IPS-NIHi11 (cell line): ENCODE data around the gene EFNA2.

Source experiments
- DNase-seq: peaks from one replicate; pipeline ENCODE4 v3.0.0; 2012; ENCODE audit warnings: mixed read lengths, low spot score

Gene EFNA2

DNA sequence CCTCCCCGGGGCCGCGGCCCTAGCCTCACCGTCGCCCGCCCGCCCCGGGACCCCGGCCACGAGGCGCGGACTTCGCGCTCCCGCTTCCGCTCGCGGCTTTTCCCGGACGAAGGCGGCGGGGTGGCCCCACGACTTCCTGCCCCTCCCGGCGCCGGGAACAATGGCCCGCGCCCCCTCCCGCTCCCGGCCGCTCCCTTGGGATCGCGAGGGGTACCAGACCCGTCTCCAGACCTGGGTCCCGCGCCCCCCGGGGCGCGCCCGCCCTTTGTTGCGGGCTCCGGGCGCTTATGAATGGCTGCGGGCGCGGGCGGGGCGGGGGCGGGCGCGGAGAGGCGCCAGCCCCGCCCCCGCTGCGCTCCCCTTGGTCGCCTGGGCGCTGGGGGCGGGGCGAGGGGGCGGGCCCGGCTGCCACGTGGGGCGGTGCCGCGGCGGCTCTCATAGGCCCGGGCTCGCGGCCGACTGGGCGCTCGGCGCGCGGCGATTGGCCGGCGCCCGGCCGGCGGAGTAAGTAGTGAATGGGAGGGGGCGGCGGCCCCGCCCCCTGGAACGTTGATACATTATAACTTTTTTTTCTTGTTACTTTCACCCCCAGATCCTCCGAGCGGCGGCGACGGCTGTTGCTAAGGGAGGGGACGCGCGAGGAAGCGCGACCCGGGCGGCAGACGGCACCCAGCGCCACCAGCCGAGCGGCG is 36.2 kb upstream of the EFNA2 start:
- DNase-seq, result peak; percentile 90

- no peak for DNase-seq
Measured at GRCh38 chr19:1249990-1250436, 35.7 kb upstream of the EFNA2 start.

DNA sequence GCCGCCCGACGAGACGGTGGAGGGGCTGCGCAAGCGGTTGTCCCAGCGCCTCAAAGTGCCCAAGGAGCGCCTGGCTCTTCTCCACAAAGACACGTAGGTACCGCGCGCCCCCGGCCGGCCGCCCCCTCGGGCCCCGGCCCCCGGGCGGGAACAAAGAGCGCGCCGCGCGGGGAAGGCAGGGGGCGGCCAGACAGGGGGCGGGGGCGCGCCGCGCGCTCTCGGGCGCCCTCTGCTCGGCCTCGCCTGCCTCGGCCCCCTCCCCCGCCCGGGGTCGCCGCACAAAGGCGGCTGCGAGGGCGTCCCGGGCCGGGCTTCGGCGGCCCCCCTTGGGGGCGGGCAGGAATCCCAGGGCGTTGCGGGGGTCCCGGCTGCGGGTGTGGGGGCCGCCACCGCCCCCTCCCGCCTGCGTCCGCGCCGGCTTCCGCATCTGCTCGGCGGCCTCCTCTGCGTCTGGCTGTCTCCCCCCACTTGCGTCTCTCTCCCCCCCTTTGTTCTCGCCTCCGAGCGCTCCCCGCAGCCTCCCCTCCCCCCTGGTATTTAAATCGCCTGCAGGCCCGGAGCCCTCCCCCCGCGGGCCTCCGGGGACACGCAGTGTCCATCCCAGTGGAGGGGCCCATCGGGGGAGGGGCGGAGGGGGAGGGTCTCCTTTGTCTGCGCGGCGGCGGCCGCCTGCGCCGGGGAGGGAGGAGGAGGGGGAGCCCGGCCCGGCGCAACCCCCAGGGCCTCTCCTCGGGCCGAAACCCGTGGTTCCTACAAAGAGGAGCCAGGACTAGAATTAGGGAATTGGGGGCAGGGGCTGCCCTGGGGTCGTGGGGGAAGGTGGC is 35.0 kb upstream of the EFNA2 start:
- DNase-seq, result peak; percentile 84

DNA sequence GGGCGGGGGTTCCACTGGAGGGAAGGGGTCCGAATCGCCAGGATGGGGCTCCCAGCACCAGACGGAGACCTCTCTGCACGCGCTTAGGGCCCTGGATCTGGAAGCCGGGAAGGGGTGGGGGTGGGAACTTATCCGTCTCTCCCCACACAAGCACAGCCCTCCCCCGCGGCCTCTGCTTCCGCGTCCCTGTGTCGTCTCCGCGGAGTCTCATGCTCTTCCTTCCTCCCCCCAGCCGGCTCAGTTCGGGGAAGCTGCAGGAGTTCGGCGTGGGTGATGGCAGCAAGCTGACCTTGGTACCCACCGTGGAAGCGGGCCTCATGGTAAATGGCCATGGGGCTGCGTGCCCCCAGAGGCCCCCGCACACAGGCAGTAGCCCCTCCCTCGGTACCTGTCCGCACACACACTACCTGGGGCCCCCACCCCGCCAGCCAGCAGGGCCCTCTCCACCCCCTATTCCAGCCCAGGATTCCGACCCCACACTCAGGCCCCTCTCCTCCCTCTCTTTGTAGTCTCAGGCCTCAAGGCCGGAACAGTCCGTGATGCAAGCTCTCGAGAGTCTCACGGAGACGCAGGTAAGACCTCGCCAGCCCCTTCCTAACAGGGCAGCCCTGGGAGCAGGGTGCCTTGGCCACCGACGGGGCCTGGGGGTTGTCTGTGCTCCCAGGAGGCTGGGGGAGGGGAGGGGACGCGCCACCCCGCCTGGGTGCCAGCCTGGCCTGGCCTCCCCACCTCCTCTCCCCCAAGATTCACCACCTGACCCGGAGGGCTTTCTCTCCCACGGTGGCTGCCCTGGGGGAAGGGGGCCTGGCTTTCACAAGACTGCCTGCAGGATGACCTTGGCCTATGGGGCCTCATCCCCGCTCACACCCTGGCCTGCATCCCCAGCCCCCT is 34.1 kb upstream of the EFNA2 start:
- no peak for DNase-seq

- no peak for DNase-seq
Measured at GRCh38 chr19:1252221-1252820, 33.4 kb upstream of the EFNA2 start.

- DNase-seq, result no peak
Measured at GRCh38 chr19:1252821-1253513, 32.7 kb upstream of the EFNA2 start.

DNA sequence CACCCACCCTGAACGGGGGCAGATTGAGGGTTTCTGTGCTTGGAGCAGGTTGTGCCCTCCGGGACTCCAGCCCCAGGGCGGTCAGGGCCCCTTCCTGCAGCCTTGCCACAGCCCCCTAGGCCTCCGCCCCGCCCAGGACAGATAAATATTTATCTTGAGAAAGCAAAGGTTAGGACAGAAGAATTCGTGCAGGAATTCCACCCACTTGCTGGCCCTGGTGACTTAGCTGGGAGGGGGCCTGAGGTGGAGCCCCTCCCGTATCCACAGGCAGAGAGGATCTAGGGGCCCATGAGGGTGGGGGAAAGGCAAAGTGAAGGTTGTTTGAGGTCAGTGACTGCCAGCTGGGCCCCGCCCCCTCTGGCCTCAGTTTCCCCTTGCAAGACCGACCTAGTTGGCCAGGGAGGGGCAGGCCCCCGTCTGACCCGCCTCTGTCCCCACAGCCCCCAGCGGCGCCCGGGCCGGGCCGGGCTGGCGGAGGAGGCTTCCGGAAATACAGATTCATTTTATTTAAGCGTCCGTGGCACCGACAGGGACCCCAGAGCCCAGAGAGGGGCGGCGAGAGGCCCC is 32.1 kb upstream of the EFNA2 start:
- no peak for DNase-seq

GRCh38 chr19:1254081-1254527 is 31.6 kb upstream of the EFNA2 start:
- DNase-seq, result no peak

- DNase-seq, result no peak
Measured at GRCh38 chr19:1254530-1255185, 31.0 kb upstream of the EFNA2 start.

DNA sequence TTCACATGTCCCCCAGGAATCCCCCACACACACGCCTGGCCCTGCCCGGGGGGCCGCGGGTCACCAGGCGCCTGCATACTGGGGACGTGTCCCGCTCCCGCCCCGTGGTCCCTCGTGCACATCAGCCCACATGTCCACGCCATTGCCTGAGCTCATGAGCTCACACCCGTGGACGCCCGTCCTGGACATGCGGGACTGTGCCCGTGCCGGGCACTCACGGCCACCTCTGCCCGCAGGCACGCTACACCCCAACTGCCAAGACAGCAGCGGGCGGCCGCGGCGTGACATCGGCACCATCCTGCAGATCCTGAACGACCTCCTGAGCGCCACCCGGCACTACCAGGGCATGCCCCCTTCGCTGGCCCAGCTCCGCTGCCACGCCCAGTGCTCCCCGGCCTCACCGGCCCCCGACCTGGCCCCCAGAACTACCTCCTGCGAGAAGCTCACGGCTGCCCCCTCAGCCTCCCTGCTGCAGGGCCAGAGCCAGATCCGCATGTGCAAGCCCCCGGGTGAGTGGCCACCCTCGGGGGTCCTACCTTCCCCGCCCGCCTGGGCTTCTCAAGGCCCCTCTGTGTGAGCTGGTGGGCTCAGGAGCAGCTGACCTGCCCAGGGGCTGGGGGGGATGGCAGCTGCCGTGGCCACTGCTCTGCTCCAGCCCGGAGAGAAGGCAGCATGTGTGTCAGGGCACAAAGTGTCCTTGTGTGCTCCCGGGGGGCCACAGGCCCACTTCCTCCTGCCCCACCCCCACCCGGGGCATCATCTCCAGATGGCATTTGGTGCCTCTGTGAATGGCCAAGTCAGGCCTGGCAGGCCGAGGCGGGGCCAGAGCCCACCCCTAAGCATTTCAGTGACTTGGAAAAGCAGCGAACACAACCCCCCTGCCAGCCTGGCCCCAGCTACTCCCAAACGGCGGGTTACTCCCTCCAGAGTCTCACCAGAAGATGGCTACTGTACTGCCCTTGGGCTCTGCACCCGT is 30.2 kb upstream of the EFNA2 start:
- no peak for DNase-seq

DNA sequence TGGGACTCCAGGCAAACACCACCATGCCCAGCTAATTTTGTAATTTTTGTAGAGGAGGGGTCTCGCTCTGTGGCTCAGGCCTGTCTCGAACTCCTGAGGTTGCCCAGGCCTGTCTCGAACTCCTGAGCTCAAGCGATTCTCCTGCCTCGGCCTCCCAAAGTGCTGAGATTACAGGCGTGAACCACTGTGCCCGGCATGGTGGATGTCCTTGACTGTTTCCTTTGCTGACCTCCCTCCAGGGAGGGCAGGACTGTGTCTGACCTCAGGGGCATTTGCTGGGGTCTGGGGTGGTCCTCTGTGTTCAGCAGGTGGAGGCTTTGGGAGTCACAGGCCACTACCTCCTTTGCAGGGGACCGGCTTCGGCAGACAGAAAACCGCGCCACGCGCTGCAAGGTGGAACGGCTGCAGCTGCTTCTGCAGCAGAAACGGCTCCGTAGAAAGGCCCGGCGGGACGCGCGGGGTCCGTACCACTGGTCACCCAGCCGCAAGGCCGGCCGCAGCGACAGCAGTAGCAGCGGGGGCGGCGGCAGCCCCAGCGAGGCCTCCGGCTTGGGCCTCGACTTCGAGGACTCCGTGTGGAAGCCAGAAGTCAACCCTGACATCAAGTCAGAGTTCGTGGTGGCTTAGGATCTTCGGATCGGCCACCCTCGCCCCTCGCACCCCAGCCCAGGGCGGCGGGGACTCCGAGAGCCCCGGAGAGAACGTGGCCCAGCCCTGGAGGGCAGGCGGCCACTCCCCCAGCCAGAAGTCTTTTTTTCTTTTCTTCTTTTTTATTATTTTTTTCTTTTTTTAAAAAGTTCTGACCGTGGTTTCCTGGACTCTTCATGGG is 28.8 kb upstream of the EFNA2 start:
- DNase-seq, result no peak

- no peak for DNase-seq
Measured at GRCh38 chr19:1257475-1258162, 28.1 kb upstream of the EFNA2 start.

GRCh38 chr19:1258163-1258492 is 27.5 kb upstream of the EFNA2 start:
- no peak for DNase-seq

GRCh38 chr19:1258707-1259205 is 26.9 kb upstream of the EFNA2 start:
- no peak for DNase-seq

- peak; percentile 38 for DNase-seq
Measured at GRCh38 chr19:1259206-1259875, 26.3 kb upstream of the EFNA2 start.

DNA sequence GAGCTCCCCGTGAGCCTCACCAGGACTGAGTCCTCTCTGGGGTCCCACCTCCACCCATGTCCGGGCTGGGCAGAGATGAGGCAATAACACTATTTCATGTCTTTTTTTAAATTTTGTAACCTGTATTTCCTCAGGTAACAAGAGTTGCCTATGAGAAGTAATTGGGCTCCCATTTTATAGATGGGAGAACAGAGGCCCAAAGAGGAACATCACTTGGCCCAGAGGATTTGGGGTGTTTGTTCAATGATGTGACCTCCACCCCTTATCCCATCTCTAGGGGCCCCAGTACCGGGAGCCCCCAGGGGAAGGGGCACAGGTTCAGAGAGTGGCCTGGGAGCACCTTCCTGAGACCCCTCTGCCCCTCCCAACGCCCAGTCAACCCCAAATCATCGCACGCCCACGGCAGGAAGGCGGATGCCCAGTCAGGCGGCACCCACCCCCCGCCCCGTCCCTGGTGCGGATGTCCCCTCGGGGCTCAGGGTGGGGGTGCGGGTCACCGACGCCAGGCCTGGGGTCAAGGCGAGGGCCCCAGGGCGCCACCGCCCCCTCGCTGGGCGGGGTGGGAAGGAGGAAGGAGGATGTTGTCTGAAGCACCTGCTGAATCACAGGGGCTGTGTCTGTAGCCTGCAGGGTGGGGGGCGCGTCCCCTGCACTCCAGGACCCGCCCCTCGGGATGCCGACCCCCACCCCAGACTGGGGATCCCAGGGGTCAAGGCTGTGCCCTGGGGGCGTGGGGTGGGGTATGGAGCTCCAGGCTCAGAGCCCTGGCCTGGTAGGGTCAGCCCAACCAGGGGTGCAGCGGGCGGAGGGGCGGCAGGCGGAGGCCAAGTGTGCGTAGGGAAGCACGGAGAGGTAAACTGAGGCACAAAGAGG is 25.6 kb upstream of the EFNA2 start:
- no peak for DNase-seq
